ENCODE results near the gene C9.

DNA sequence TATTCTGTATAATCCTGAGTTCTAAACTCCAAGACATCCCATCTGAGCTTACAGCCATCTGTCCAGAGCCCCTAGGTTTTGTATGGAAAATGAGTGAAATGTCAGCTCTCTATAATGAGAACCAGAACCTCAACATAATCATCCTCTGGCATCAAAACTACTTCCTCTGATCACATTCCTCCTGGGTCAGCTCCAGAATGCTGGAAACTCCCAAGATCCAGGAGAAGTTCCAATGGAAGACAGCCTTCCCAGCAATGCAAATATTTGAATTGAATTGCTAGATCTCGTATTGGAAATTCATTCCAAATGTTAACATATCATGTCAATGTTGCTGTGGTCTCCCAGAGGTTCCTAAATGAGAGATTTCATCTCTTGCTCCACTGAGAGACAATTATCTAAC, 23.8 kb downstream of the C9 start:
- TF ChIP-seq, protein P1, sequence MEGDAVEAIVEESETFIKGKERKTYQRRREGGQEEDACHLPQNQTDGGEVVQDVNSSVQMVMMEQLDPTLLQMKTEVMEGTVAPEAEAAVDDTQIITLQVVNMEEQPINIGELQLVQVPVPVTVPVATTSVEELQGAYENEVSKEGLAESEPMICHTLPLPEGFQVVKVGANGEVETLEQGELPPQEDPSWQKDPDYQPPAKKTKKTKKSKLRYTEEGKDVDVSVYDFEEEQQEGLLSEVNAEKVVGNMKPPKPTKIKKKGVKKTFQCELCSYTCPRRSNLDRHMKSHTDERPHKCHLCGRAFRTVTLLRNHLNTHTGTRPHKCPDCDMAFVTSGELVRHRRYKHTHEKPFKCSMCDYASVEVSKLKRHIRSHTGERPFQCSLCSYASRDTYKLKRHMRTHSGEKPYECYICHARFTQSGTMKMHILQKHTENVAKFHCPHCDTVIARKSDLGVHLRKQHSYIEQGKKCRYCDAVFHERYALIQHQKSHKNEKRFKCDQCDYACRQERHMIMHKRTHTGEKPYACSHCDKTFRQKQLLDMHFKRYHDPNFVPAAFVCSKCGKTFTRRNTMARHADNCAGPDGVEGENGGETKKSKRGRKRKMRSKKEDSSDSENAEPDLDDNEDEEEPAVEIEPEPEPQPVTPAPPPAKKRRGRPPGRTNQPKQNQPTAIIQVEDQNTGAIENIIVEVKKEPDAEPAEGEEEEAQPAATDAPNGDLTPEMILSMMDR (IDR thresholded peaks at IDR 0.05): no peak
- no peak for TF ChIP-seq POLR2A (IDR thresholded peaks at IDR 0.05)
